GM12878 (cell line): ENCODE results near the gene TSTD2. TPM values are rescaled to one million over a fixed set of nuclear protein-coding genes. Genes with fewer than 3 reads are reported as not detected.

Experiments
- ATAC-seq: fragments of 200-7000 bp; cut with Tn5 transposase; 3 replicates; pipeline ENCODE4 v1.9.1; 2020; ENCODE audit warnings: mild to moderate bottlenecking, moderate library complexity
- BruUV-seq: library from RNA; stranded (reverse); fragments of 400-500 nt; replicated peaks from 2 replicates; lab custom pipeline; 2021; lab: Mats Ljungman, UMichigan
- CTCF ChIA-PET: fragments of 300-600 bp; sonication (Branson Sonifier 250); formaldehyde crosslinking; extraction: SDS; loops from one replicate; lab custom pipeline; 2021; ENCODE audit warnings: inconsistent platforms; lab: Yijun Ruan, JAX
- POLR2A ChIA-PET: fragments of 350-600 bp; formaldehyde crosslinking; extraction: SDS; loops from one replicate; lab custom pipeline; 2021; ENCODE audit warnings: inconsistent platforms; lab: Charles Lee
- RAD21 ChIA-PET: fragments of 300-600 bp; sonication (Branson Sonifier 250); formaldehyde crosslinking; loops from one replicate; lab custom pipeline; 2023; ENCODE audit warnings: antibody characterized with exemption; ENCODE audit not compliant: unreplicated experiment; lab: Charles Lee
- SMC1A ChIA-PET: fragments of 300-600 bp; sonication (Branson Sonifier 250); formaldehyde crosslinking; loops from one replicate; lab custom pipeline; 2023; ENCODE audit not compliant: unreplicated experiment, uncharacterized antibody; lab: Charles Lee
- DNase-seq: peaks from one replicate; pipeline ENCODE4 v3.0.0-alpha.2; 2011; ENCODE audit warnings: low read depth, low spot score
- FAIRE-seq: peaks from 3 replicates; lab custom pipeline; 2011; peaks lifted over from hg19 to GRCh38; lab: Jason Lieb, UNC
- H2AFZ ChIP-seq: 2 replicates; pipeline ENCODE4 v1.6.0; 2011; ENCODE audit warnings: low read depth, low read length, control low read depth; ENCODE audit not compliant: control insufficient read depth
- H3K27ac ChIP-seq: 2 replicates; pipeline ENCODE4 v1.5.1; 2011; ENCODE audit warnings: control low read depth; ENCODE audit not compliant: control insufficient read depth, insufficient read depth
- H3K27me3 ChIP-seq, 2 experiments: replicated peaks in 1 of 2; 2 replicates each; pipeline versions ENCODE4 v1.6.0 to v1.6.1; 2011; ENCODE audit warnings: low read length in 1 of 2; ENCODE audit not compliant: control insufficient read depth in 2 of 2, insufficient read depth in 2 of 2
- H3K36me3 ChIP-seq, 2 experiments: 2 replicates each; pipeline ENCODE4 v1.5.1; 2011; ENCODE audit warnings: low read length in 1 of 2; ENCODE audit not compliant: control insufficient read depth in 2 of 2, insufficient read depth in 2 of 2
- H3K4me1 ChIP-seq: 2 replicates; pipeline ENCODE4 v1.6.1; 2011; ENCODE audit warnings: mild to moderate bottlenecking, low read length, moderate library complexity, mixed read lengths; ENCODE audit not compliant: control insufficient read depth, insufficient read depth
- H3K4me2 ChIP-seq: 2 replicates; pipeline ENCODE4 v1.6.0; 2011; ENCODE audit warnings: control low read depth; ENCODE audit not compliant: control insufficient read depth, insufficient read depth
- H3K4me3 ChIP-seq: fragments of 200-600 bp; sonication (generic); 2 replicates; pipeline ENCODE4 v1.5.1; 2016
- H3K79me2 ChIP-seq: 2 replicates; pipeline ENCODE4 v1.6.0; 2011; ENCODE audit warnings: low read length; ENCODE audit not compliant: control insufficient read depth, insufficient read depth
- H3K9ac ChIP-seq: 2 replicates; pipeline ENCODE4 v1.8.0; 2011; ENCODE audit warnings: low read length, control low read depth, mixed read lengths; ENCODE audit not compliant: control insufficient read depth, insufficient read depth
- H3K9me3 ChIP-seq: replicated peaks from 3 replicates; pipeline ENCODE4 v1.5.1; 2011; ENCODE audit warnings: mild to moderate bottlenecking, low read length; ENCODE audit not compliant: control insufficient read depth, insufficient read depth
- H4K20me1 ChIP-seq: 2 replicates; pipeline ENCODE4 v1.6.0; 2011; ENCODE audit not compliant: control insufficient read depth, insufficient read depth
- E4F1 ChIP-seq: fragments of 450-650 bp; IDR thresholded peaks from 2 replicates; pipeline ENCODE4 v1.6.1; 2018; ENCODE audit warnings: borderline replicate concordance, mild to moderate bottlenecking; ENCODE audit not compliant: partially characterized antibody
- ETV6 ChIP-seq, 2 experiments: fragments of 450-650 bp in 1 of 2; IDR thresholded peaks in 1 of 2; conservative IDR thresholded peaks in 1 of 2; 2 replicates each; pipeline ENCODE4 v1.6.1; 2014; ENCODE audit warnings: antibody characterized with exemption in 1 of 2, borderline replicate concordance in 1 of 2, low read depth in 1 of 2, mild to moderate bottlenecking in 1 of 2, moderate library complexity in 1 of 2
- MTA3 ChIP-seq: IDR thresholded peaks from 2 replicates; pipeline ENCODE4 v1.6.1; 2012; ENCODE audit warnings: low read length, inconsistent platforms, borderline replicate concordance
- NFIC ChIP-seq: IDR thresholded peaks from 2 replicates; pipeline ENCODE4 v1.6.1; 2012; ENCODE audit warnings: low read depth, mild to moderate bottlenecking, inconsistent platforms, low read length, moderate library complexity
- SUZ12 ChIP-seq: fragments of 200-600 bp; sonication (generic); IDR thresholded peaks from one replicate; pipeline ENCODE4 v1.6.1; 2018; ENCODE audit warnings: antibody characterized with exemption, mild to moderate bottlenecking; ENCODE audit not compliant: unreplicated experiment
- TBL1XR1 ChIP-seq: IDR thresholded peaks from 2 replicates; pipeline ENCODE4 v1.6.1; 2012; ENCODE audit warnings: low read depth, low read length, improper control_type of control experiment
- YBX1 ChIP-seq: fragments of 450-650 bp; IDR thresholded peaks from 2 replicates; pipeline ENCODE4 v1.6.1; 2016; ENCODE audit warnings: antibody characterized with exemption
- ZBTB11 ChIP-seq: fragments of 450-650 bp; formaldehyde crosslinking; IDR thresholded peaks from 2 replicates; pipeline ENCODE4 v1.5.0; 2022; ENCODE audit warnings: mild to moderate bottlenecking, missing genetic modification characterization
- ZNF274 ChIP-seq: IDR thresholded peaks from one replicate; pipeline ENCODE4 v1.8.0; 2011; ENCODE audit not compliant: insufficient read length, insufficient read depth
- WGBS: methylation state at CpG from one replicate; pipeline ENCODE4 v1.1.6; 2016; ENCODE audit warnings: low lambda C conversion rate; ENCODE audit not compliant: insufficient replicate concordance, insufficient coverage; ENCODE audit errors: missing lambda C conversion rate; 5-methylcytosine and 5-hydroxymethylcytosine counted together
- in situ Hi-C: fragments of 300-500 bp; cut with MboI; formaldehyde crosslinking; loops from 9 replicates; pipeline ENCODE4 v1.14.3; 2018; ENCODE audit warnings: mixed read lengths
- intact Hi-C: fragments of 100-400 bp; cut with micrococcal nuclease; formaldehyde crosslinking; loops from one replicate; pipeline ENCODE4 v1.14.2; 2022; ENCODE audit not compliant: unreplicated experiment
- polyA plus RNA-seq, 11 experiments: library from polyadenylated mRNA; depleted of rRNA in 4 of 11; unstranded in 6 of 11; stranded (reverse) in 5 of 11; fragments of >200 nt; fragmentation: Nextera tagmentation in 4 of 11; fragmentation: Illumina TruSeq in 1 of 11; extraction: Ambion mirVana in 4 of 11; extraction: Trizol in 1 of 11; gene quantifications; 1 replicate in 1 of 11; 2 replicates in 10 of 11; pipeline versions ENCODE4 v1.2.1 to v1.2.3, GENCODE V29; 2011 to 2016; ENCODE audit warnings: inconsistent platforms in 2 of 11, missing spikeins in 2 of 11, low read depth in 1 of 11
- total RNA-seq, 4 experiments: library from RNA; depleted of rRNA in 3 of 4; stranded (reverse); fragments of >200 nt in 3 of 4; fragmentation: Illumina TruSeq in 1 of 4; extraction: Trizol in 1 of 4; gene quantifications; 2 replicates each; pipeline versions ENCODE4 v1.2.1 to v1.2.3, GENCODE V29; 2013 to 2021

The TSTD2 gene
- total and polyA plus RNA-seq, 10 of the 15 experiments (the other 5 are each of a cell fraction or from before 2014, with no cell fraction given), result 5.0 to 30.6 (median 14.1) TPM

GRCh38 chr9:97567894-97568202 lies 65.3 kb downstream of the TSTD2 start:
- no peaks in the 10 kb centered on the region for H3K27me3 ChIP-seq
- FAIRE-seq, result no peak
- WGBS, result 70% methylated on average over 4 of the region's 4 CpGs
- POLR2A ChIA-PET, result no interaction called here
- no peak for TF ChIP-seq ZNF274
- TF ChIP-seq SUZ12, result no peak
- TF ChIP-seq ZBTB11 (CRISPR knock-in tag), result no peak
- TF ChIP-seq E4F1, result no peak
- no peak for TF ChIP-seq ETV6 (conservative IDR thresholded peaks at IDR 0.05 in 1 of 2, IDR thresholded peaks at IDR 0.05 in 1 of 2; ENCODE audit: borderline replicate concordance in 1 of 2, low read depth in 1 of 2)
- TF ChIP-seq TBL1XR1, result no peak
- TF ChIP-seq YBX1, result no peak
- TF ChIP-seq NFIC, result no peak
- TF ChIP-seq MTA3, result no peak
- TF ChIP-seq, all 136 proteins: peak for 0
- Histone ChIP-seq H4K20me1 (no peaks in the 10 kb centered on the region), H3K4me2 (no peak overlapping the region), H2AFZ (no peak overlapping the region), H3K9ac (no peak overlapping the region), H3K4me1 (no peaks in the 10 kb centered on the region), H3K9me3 (no peaks in the 10 kb centered on the region), H3K27ac (no peak overlapping the region), H3K79me2 (no peaks in the 10 kb centered on the region), H3K36me3 (peaks cover 8 to 16% of the 10 kb centered on the region in 2 experiments; a peak in 3 of 4 replicates), H3K4me3 (no peak overlapping the region)
- intact Hi-C loops (no loop called here), in situ Hi-C loops (no loop called here)
- CTCF ChIA-PET, result interaction anchor here (1.0 to 3.2 kb wide), 4 partner anchors 30 to 98 kb away, joined by 4 to 12 read pairs (median 4); partner anchors contain the start of gene TMOD1
- ATAC-seq (no peak), DNase-seq (no peak)
- no TSS peak for BruUV-seq
- SMC1A ChIA-PET, result interaction anchor here (1.4 to 1.6 kb wide), 3 partner anchors 25 to 98 kb away, joined by 3 to 5 read pairs (median 5); no protein-coding TSS in a partner anchor
- RAD21 ChIA-PET, result interaction anchor here (0.9 to 1.6 kb wide), 3 partner anchors 31 to 99 kb away, joined by 3 to 6 read pairs (median 4); no protein-coding TSS in a partner anchor
